Skin of body (tissue), 2 donors: ENCODE measurements around the gene CDK2AP2. TPM values are rescaled to one million over a fixed set of nuclear protein-coding genes. Genes with fewer than 3 reads are reported as not detected.
A peak's percentile ranks its signal among the peaks of the same experiment; 100 is the strongest.
"Not testable (repeated sequence)": the region's sequence is repeated elsewhere in the genome, so short reads cannot be mapped to it uniquely, and the experiment has no call there.

Experiments
- DNase-seq: peaks from one replicate; lab custom pipeline; 2025; lab: John Stamatoyannopoulos, UW
- total RNA-seq: library from RNA; depleted of rRNA; stranded (reverse); fragments of >200 nt; gene quantifications from one replicate; pipeline ENCODE4 v1.2.3, GENCODE V29; 2014

CDK2AP2 gene, protein sequence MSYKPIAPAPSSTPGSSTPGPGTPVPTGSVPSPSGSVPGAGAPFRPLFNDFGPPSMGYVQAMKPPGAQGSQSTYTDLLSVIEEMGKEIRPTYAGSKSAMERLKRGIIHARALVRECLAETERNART
- total RNA-seq, result 4.5 TPM

GRCh38 chr11:67507864-67508485, at the start of gene CDK2AP2:
Gene CDK2AP2 (minus strand): TSS chr11:67508162. CDS start chr11:67508082, 80 bp downstream.
- peak; percentile 88 for DNase-seq

- no peak for DNase-seq
Observed at GRCh38 chr11:67556244-67556643, 48.3 kb upstream of the CDK2AP2 start.

GRCh38 chr11:67551697-67552096, 43.7 kb upstream of the CDK2AP2 start:
- not testable (repeated sequence) for DNase-seq

GRCh38 chr11:67551127-67551526, 43.2 kb upstream of the CDK2AP2 start:
- no peak for DNase-seq

DNA sequence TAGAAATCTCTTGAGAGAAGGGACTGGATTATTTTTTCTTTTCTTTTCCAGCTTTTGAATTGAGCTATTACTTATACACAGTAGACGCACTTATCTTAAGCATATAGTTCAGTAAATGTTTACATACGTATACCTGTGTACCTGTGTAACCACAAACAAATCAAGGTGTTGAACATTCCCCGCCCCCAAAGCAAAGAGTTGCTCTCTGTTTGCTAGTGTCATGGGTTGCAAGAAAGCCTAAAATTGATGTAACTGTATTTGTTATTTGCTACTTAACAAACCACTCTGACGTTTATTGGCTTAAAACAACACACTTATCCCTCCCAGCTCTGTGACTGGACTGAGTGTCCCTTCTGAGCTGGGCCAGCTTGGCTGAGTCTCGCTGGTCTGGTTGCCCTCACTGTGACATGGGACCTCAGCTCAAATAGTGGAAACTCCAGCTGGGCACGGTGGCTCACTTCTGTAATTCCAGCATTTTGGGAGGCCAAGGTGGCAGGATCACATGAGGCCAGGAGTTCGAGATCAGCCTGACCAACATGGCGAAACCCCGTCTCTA, 40.7 kb upstream of the CDK2AP2 start:
- no peak for DNase-seq

GRCh38 chr11:67548112-67548511, 40.1 kb upstream of the CDK2AP2 start:
- DNase-seq, result not testable (repeated sequence)

DNA sequence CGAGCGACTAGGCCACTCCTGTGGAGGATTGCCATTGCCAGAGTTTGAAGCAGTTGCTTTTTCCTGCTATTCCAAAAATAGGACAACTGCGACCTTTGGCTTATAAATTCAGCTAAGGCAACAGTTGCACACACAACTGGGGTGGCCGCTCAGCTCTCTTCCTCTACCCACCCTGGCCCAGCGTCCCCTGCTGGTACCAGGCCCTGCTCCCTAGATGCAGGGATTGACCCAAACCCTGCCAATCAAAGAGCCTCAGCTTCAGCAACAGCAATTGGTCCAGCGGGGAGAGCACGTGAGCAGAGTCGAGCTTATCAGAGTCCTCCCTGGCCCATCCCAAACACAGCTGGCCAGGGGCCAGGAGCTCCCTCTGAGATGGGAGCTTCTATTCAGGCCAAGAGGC, 37.3 kb upstream of the CDK2AP2 start:
- no peak for DNase-seq

DNA sequence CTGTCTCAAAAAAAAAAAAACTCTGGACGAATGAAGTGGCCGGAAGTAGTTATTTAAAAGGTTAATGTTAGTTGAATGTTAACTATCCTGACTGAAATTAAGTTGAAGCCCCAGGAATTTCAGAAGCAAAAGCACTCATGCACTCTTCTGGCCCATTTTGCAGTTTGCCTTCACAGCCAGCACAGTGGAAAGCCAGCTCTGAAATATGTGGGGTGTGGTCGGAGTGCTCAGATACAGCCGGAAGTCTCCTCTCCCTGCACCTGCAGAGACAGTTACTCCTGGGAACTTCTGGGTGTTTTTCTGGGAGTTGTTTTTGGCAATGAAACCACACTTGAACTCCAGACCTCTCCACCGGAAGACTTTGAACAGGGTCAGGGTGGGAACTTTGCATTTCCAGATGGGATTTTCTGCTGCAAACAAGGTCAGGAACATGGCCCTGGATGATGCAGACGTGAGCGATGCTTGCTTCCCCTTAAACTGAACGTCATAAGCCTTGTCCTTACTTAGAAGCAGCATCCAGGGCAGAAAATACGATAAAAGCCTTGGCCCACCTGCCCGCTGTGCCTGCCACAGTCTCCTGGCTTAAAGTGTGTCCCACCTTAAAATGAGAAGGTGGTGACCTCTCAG, 36.8 kb upstream of the CDK2AP2 start:
- no peak for DNase-seq

GRCh38 chr11:67543585-67543984, 35.6 kb upstream of the CDK2AP2 start:
- no peak for DNase-seq

DNA sequence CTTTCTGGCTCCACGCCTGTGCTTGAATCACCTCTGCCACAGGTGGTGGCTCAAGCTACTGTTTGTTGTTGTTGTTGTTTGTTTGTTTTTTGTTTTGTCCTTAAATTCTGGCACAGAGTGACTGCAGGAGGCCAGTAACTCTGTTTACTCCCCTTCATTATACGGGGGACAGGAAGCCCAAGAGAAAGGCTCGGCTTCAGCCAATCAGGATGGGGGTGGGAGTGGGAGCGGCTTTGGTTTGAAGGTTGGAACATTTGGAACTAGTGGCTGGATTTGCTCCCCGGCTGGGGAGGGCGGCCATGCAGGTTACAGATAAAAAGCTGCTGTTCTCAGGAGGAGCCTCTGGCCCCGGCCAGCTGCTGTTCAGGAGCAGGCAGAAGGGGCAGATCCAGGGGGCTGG, 35.0 kb upstream of the CDK2AP2 start:
- DNase-seq, result no peak

- no peak for DNase-seq
Observed at GRCh38 chr11:67542169-67542568, 34.2 kb upstream of the CDK2AP2 start.

- DNase-seq, result no peak
Observed at GRCh38 chr11:67541198-67541597, 33.2 kb upstream of the CDK2AP2 start.

DNA sequence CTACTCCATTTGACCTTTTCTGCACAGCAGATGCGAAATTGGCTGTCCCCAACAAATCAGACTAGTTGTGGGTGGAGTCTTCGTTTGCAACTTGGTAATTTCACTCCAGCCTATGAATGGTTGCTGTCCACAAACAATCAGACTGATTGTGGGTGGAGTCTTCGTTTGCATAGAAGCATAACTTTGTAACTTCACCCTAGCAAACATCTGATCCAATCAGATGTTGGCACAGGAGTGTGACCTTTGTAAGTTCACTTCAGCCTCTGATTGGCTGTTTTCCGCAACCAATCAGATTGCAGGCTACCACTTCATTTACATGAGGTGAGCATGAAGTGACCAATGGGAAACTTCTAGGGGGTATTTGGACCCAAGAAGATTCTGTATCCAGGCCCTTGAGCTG, 31.6 kb upstream of the CDK2AP2 start:
- DNase-seq, result no peak

DNA sequence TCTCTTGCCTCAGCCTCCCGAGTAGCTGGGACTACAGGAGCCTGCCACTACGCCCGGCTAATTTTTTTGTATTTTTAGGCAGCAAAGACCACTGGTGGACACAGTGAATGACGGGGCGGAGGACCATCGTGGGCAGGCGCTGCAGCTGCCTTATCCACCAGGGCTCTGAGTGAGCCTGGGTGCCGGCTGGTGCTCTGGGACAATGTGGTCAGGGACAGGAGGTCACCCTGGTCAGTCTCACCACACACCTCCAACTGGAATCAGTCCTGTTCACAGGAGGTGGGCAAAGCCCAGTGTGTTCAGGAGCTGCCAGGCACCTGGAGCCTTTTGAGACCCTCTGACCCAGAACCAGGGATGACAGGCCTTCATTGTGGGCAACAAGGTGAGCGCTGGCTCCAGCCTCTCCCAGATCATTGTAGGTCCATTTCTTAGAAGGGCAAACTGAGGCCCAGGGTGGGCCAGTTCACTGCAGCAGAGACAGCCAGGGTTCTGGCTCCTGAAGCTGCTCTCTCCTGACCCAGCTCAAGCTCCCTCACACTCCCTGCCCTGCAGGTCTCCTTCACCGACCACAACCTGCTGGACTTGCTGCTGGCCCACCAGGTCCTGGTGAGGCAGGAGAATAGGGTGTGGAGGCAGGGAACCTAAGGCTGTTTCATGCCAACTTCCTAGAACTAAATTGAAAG, 31.0 kb upstream of the CDK2AP2 start:
- no peak for DNase-seq

DNA sequence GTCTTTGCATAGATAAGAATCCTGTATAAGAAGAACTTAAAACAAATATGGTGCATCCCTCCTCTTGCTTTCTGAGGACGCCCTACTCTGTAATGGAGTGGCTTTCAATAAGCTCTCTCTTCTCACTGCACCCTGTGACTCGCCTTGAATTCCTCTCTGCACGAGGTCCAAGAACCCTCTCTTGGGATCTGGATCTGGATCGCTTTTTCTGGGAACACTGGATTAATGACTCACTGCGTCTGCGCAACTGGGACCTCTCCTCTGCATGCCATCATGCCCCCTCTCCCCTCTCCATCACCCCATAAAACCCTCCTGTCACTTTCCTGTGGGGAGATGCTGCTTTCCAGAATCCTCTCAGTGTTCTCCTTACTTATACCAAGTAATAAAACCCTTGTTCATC, 30.3 kb upstream of the CDK2AP2 start:
- DNase-seq, result no peak

DNA sequence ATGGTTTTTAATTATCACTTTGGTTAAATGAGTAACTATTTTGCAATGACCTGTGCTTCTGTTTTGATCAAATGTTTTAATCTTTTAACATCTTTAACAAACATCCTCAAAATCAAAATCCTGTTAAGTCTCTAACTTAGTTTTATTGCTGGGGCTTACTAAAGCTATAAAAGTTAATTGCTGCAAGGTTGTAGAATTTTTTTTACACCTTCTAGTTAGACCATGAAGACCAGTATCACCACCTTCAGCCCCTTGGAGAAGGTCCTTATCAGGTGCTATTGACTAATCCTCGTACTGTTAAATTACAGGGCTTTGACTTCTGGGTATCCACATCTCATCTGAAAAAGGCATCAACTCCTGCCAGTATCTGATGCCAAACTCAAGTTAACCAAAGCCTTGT, 27.6 kb upstream of the CDK2AP2 start:
- DNase-seq, result no peak

- DNase-seq, result no peak
Observed at GRCh38 chr11:67534070-67534679, 26.2 kb upstream of the CDK2AP2 start.

DNA sequence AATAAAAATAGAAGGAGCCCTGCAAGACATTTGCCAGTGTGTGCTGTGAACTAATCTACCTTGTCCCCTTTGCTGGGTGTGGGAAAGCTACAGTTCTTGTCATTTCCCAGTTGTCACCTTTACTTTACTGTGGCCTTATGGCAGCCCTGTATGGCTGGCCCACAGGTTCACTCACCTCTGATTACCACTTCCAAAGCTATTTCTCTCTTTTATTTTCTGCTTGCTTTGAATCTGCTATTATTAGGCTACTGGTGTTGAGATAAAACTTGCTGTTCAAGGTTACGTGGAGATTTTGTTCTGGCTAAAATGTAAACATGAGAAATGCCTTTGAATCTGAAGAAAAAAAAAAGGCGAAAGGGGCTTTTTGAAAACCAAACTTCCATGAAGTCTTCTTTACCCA, 24.9 kb upstream of the CDK2AP2 start:
- no peak for DNase-seq

DNA sequence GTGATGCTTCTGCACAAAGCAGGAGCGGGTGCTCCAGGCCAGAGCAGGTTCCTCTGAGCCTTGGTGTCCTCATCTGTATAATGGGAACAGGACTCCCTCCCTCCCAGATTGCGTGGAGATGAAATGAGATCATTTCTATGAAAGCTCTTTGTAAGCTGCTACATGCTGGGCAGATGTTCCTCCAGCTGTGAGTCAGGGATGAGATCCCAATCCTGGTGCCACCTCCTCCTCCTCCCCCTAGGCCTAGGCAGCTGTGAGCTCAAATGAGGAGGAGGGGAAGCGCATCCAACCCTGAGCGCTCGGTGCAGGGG, 22.3 kb upstream of the CDK2AP2 start:
- peak; percentile 28 for DNase-seq

DNA sequence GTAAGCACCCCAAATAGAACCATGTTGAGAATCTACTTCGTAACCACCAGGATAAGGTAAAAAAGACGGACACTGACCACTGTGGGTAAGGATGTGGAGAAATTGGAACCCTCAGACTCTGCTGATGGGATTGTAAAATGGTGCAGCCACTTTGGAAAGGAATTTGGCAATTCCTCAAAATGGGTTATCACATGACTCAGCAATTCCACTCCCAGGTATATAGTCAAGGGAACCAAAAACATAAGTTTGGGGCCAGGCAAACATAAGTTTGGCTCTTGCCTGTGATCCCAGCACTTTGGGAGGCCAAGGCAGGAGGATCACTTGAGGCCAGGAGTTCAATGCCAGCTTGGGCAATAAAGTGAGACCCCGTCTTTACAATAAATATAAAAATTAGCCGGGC, 20.4 kb upstream of the CDK2AP2 start:
- no peak for DNase-seq

DNA sequence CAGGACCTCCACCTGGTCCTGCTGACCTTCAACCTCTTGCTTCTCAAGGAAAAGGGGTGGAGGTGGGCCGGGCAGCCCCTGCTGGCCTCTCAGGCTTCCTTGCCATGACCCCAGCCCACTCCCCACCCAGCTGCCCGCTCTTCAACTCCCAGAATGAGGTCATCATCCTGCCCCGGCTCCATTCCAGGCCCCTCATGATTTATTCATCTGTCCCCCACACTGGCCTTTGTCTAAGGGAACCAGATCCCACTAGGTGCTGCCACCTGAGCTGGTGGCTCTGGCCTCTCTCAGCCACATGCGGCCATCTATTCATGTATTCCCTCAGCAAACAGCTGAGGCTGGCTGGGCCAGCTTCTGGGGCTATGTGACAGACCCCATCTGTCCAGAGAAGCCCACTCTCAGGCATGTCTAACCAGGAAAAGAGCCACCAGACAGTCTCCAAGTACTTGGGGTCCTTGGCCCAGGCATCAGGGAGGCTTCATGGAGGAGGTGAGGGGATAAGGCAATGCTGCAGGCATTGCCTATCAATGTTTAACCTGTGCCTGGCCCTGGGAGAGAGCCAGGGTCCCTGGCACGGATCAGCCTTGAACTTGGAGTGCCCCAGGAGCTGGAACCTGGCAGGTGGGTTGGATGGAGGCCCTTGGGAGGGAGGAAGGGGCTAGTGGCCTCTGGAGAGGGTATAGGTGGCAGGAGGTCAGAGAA, 17.5 kb upstream of the CDK2AP2 start:
- DNase-seq, result no peak

DNA sequence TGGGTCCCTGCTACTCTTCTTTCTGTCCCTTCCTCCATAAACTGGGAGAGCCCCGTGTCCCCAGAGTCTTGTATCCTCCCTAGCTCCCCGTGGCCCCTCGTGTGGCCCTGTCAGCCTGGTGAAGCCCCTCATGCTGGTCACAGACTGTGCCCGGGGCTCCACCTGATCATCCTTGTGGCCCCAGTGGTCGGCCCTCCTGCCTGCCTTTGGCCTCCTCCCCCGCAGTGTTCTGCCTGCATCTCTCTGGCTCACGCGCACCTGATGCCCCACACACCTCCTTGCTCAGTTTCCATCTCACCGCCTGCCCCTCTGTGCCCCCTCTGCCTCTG, 16.5 kb upstream of the CDK2AP2 start:
- DNase-seq, result no peak
